Measurements from ENCODE around the gene TMEM140.
"Not testable (repeated sequence)": the region's sequence is repeated elsewhere in the genome, so short reads cannot be mapped to it uniquely, and the experiment has no call there.

Gene TMEM140

DNA sequence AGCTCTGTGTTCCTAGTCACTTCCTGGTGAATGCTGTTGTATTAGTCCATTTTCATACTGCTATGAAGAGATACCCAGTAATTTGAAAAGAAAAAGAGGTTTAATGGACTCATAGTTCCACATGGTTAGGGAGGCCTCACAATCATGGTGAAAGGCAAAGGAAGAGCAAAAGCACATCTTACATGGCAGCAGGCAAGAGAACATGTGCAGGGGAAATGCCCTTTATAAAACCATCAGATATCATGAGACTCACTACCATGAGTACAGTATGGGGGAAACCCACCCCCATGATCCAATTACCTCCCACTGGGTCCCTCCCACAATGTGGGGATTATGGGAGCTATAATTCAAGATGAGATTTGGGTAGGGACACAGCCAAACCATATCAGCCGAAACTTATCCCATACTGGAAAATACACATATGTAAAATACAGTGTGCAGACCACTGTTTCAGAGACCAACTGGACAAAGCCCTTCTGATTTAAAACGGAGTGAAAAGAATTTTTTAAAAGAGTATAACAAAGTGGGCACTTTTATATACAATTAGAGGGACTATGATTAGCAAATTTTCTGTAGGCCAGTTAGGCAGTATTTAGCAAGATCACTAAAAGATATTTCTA is 14.6 kb downstream of the TMEM140 start:
- DNase-seq (ENCODE audit: insufficient read length, low spot score): no peak
- TF ChIP-seq POLR2A (IDR thresholded peaks at IDR 0.05; ENCODE audit: low read depth, low read length): no peak
- no peak for FAIRE-seq

DNA sequence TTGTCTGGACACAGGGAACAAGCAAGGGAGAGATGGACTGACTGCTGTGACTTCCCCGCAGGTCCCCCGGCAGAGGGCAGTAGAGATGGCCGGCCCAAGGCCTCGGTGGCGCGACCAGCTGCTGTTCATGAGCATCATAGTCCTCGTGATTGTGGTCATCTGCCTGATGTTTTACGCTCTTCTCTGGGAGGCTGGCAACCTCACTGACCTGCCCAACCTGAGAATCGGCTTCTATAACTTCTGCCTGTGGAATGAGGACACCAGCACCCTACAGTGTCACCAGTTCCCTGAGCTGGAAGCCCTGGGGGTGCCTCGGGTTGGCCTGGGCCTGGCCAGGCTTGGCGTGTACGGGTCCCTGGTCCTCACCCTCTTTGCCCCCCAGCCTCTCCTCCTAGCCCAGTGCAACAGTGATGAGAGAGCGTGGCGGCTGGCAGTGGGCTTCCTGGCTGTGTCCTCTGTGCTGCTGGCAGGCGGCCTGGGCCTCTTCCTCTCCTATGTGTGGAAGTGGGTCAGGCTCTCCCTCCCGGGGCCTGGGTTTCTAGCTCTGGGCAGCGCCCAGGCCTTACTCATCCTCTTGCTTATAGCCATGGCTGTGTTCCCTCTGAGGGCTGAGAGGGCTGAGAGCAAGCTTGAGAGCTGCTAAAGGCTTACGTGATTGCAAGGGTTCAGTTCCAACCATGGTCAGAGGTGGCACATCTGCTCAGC is 16.6 kb downstream of the TMEM140 start:
- TF ChIP-seq POLR2A (IDR thresholded peaks at IDR 0.05; ENCODE audit: low read depth, low read length): no peak
- FAIRE-seq: no peak
- DNase-seq (ENCODE audit: insufficient read length, low spot score): no peak

DNA sequence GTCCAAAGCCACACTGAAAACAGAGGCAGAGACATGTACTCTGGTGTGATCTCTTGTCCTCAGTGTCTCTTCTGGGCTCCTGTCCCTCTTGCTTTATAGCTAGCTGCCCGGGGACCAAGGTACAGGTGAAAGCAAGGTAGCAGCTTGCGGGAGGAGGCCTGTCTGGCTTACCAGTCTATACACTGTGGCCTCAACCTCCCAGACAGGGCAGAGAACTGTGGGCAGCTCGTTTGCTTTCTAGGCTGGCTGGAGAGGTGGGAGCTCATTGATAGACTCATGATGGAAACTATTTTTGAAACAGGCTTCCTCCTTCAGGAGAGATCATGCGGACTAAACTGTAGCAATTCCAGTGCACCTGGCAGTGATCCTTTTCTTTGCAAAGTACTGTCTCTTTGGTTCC is 18.0 kb downstream of the TMEM140 start:
- FAIRE-seq (no peak), DNase-seq (ENCODE audit: insufficient read length, low spot score) (no peak)
- no peak for TF ChIP-seq POLR2A (IDR thresholded peaks at IDR 0.05; ENCODE audit: low read depth, low read length)

DNA sequence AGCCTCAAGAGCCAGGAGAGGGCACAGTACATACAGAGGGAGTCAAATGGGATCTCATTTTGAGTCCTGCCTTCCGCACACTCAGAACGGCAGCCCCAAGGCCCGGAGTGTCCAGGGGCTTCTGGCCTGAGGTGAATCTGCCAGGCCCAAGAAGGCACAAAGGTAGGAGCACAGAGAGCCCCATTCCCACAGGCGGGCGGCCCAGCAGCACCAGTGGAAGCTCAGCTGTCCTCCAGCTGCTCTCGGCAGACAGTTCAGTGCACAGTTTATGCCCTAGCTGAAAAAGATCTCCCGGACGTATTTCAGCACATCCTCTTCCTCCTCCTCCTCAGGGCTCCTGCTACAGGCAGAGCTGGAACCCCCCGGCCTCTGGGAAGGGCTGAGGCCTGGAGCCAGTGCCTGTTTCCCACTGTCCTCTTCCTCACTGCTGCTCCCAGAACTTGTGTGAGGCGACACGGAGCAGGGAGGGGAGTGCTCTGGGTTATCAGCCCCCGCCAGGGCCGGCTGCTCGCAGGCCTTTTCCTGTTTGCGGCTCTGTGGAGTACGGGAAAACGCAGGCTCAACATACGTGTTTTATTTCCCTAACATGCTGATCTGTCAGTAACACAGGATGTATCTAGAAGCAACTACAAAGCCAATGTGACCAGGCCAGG is 18.6 kb downstream of the TMEM140 start:
- FAIRE-seq (no peak), DNase-seq (ENCODE audit: insufficient read length, low spot score) (no peak)
- no peak for TF ChIP-seq POLR2A (IDR thresholded peaks at IDR 0.05; ENCODE audit: low read depth, low read length)

DNA sequence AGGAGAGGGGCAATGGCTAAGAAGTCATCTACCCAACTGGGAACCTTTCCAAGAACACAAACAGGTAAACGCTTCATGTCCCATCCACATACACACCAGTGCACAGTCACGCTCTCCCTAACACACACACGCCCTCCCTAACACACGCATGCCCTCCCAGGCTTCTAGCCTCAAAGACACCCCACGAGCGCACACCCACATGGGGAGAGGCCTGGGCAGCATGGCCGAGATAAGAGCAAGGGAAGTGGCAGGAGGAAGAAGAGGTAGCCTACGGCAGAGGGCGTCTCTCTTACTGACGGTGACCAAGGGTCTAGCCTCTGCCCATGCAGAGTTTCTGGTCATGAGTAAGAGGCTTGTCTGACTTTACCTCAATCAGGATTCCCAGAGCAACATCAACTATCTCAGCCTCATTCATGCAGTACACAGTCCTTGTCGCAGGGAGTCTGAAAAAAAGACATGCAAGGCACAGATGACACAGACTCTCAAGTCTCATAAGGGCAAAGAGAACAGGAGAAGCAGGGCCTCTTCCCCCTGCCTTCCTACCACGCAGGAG is 19.6 kb downstream of the TMEM140 start:
- FAIRE-seq (no peak), DNase-seq (ENCODE audit: insufficient read length, low spot score) (no peak)
- no peak for TF ChIP-seq POLR2A (IDR thresholded peaks at IDR 0.05; ENCODE audit: low read depth, low read length)

DNA sequence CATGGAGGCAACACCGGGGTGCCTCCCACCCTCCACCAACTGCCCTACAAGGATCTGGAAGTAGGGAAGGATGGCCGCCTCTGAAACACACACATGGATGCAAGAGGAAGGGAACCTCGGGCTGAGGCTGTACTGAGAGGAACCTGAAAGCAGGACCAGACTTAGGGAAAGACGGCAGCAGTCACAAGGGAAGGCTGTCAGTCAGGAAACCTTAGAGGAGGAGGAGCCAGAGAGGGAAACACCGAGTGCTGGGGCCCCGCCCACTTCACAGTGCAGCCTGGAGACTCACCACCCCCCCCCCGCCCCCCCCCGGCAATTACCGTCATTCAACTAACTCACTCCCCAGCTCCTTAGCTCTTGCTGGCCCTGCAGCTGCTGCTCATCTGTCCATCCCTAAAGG is 20.1 kb downstream of the TMEM140 start:
- DNase-seq (ENCODE audit: insufficient read length, low spot score) (no peak), FAIRE-seq (no peak)
- no peak; the same call in 1 of the 2 replicates for TF ChIP-seq POLR2A (IDR thresholded peaks at IDR 0.05; ENCODE audit: low read depth, low read length)

DNA sequence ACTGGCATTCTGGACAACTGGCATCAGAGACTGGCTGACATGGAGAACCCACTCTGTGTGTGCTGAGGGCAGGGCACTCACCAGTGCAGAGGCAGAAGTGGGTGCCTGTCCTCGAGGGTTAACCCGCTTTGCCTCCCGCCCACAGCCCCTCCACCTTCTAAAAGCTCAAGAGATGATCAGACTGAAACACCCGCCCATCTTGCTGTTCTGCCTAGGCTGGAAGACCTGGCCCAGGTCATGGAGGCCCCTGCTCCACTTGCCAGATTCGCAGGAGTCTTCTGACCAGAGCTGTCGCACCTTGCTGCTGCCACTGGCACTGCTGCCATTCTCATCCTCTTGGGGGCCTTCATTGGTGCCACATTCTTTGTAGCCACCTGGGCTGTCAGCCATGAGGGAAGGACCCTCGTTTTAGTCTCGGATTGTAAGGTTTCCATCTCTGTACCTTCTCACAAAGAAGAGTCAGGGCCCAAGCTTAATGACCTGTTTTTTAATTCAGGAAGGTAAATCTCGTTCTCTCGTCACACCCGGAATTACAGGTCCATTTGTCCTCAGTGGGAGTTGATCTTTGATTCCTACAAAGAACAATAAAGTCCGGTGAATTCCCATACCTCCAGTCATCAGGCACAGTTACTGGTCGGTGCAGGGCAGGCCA is 20.7 kb downstream of the TMEM140 start:
- no peak for TF ChIP-seq POLR2A (IDR thresholded peaks at IDR 0.05; ENCODE audit: low read depth, low read length)
- DNase-seq (ENCODE audit: insufficient read length, low spot score) (no peak), FAIRE-seq (no peak)

DNA sequence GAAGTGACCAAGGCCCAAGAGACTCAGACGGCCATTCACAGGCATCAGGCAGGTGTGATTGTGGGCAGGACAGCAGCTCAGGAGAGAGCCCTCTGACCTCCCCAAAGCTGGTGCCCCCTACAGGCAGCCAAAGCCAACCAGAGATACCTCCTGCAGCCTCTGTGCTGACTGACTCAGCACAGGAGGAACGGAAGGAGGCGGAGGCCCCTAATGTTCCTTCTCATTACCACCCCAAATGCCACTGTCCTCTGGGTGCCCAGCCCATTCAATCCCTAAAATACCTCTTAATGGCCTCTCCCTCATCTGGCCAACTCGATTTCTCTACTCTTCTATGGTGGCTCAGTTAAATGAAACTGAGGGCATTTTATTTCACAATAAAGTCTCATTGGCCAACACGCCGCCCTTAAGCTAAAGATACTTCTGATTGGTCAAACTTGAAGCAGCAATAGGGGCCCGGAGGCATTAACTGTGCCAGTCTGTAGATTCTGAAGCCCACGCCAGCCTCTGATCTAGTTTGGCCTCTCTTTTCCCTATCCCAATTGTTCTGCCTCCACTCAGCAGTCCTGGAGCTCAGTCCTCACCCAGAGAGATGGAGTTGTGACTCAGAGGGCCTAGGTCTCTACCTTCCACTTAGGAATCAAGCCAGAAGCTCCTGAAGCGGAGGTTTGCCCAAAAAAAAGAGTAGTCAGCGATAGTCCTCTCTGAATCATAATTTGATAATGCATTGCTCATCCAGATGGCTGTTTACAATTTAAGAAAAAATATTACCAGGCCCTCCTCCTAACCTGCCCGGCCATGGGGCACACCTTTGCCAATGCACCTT is 21.5 kb downstream of the TMEM140 start:
- TF ChIP-seq POLR2A (IDR thresholded peaks at IDR 0.05; ENCODE audit: low read depth, low read length): no peak
- FAIRE-seq (no peak), DNase-seq (ENCODE audit: insufficient read length, low spot score) (peak; percentile 40)

DNA sequence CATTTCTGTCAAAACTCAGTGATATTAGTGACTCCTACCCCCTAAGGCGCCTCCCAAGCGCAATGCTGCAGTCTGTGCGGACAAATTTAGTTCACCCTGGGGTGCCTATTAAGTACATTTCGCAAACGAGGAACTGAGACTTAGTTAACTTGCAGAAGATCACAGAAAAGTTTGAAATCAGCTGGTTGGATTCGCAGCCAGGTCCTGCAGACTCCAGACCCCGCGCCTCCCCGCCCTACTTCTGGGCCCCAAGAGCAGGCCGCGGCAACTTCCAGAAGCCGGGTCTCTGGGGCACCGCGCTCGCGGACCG is 22.0 kb downstream of the TMEM140 start:
- DNase-seq (ENCODE audit: insufficient read length, low spot score): no peak
- no peak for FAIRE-seq
- no peak for TF ChIP-seq POLR2A (IDR thresholded peaks at IDR 0.05; ENCODE audit: low read depth, low read length)

DNA sequence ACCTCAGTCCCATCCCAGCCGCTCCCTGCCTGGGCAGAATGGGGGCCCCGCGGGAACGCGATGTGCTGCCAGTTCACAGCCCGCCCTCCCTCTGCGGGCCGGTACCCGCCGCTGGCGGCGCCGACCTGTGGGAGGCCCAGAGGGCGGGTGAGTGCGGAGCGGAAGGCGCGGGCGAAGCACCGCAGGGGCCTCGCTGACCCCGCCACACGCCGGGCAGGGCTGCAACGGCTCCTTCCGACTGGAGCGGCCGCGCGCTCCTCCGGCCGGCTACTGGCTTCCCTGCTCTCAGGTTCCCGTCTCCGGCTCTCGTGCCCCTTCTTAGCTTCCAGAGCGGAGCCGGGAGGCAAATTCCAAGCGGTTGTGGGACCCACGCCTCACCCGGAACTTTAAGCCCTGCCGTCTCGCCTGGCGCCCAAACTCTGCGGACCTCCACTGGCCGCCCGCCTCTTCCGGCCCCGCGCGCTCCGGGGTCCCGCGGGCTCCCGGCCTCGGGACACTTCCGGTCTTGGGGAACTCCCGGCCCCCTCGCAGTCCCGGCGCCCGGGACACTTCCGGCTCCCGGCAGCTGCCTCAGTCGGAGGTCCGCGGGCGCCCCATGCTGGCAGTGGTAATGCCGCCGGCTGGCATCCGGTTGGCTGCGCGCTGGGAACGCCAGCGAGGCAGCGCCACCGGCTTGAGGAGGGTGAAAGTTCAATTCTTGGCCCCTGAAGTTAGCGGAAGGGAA is 22.6 kb downstream of the TMEM140 start, which contains the start of gene CYREN:
Gene CYREN (minus strand): TSS at position 434 of the 724 bp plus-strand sequence. CDS start 1,785 bp downstream, outside the sequence.
- DNase-seq (ENCODE audit: insufficient read length, low spot score) (peak; percentile 92), FAIRE-seq (no peak)
- peak; percentile 67 for TF ChIP-seq POLR2A (IDR thresholded peaks at IDR 0.05; ENCODE audit: low read depth, low read length)

DNA sequence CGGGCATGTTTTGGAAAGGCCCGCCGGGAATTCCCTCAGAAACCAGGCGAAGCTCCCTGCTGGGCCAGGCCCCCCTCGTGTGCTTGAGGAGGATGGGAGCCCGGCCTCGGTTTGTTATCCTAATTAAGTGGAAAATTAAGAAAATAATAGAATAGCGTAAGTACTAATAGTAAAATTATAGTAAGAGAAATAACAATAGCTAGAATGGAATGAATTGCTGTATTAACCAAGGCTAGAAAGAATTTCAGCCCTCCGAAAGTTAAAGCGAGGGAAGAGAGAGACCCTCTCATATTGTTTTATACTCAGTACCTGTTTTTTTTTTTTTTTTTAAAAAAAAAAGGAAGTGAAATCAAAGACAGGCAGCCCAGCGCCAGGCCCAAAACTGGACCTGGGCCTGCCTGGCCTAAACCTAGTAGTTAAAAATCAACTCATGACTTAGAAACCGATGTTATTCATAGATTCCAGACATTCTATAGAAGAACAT is 23.2 kb downstream of the TMEM140 start:
- not testable (repeated sequence) for DNase-seq (ENCODE audit: insufficient read length, low spot score); FAIRE-seq

DNA sequence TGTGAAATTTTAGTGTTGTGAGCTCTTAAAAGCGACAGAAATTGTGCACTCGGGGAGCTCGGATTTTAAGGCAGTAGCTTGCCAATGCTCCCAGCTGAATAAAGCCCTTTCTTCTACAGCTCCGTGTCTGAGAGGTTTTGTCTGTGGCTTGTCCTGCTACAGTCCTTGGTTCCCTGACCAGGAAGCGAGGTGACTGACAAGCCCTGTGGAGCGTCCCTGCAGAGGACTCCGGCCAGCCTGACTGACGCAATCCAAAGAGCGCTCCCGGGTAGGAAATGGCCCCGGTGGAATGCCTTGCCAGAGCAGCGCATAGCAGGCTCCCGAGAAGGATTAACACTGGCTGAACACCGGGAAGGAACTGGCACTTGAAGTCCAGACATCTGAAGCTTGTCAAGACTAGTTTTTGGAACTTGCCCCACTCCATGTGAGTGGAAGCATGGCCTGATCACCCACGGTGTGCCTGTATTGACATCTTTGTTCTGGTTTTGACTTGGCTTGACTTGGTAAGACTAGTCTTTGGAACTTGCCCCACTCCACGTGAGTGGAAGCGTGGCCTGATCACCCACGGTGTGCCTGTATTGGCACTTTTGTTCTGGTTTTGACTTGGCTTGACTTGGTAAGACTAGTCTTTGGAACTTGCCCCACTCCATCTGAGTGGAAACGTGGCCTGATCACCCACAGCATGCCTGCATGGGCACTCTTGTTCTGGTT is 23.9 kb downstream of the TMEM140 start:
- not testable (repeated sequence) for DNase-seq (ENCODE audit: insufficient read length, low spot score); FAIRE-seq

DNA sequence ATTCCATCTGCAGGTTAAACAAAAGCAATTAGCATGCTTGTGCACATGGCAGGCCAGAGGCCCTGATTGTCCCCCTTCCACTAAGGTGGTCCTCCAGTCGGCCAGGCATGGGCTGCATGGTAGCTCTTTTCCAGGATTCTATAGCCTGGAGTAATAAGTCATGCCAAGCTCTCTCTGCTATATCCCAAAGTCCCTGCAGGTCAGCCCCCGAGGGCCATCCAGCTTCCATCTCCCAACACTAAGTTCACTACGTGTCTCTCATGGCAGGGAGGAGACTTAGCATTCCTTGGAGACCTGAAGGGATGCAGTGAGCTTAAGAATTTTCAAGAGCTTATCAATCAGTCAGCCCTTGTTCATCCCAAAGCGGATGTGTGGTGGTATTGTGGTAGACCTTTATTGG is 26.0 kb downstream of the TMEM140 start:
- DNase-seq (ENCODE audit: insufficient read length, low spot score); FAIRE-seq: not testable (repeated sequence)
